GM18526 (cell line): Measurements from ENCODE around the gene PLET1.
A peak's percentile ranks its signal among the peaks of the same experiment; 100 is the strongest.

Experiments
- POLR2A ChIP-seq: IDR thresholded peaks from 3 replicates; pipeline ENCODE4 v1.6.1; 2011; ENCODE audit not compliant: insufficient read length; ENCODE audit errors: extremely low read depth

The PLET1 gene

DNA sequence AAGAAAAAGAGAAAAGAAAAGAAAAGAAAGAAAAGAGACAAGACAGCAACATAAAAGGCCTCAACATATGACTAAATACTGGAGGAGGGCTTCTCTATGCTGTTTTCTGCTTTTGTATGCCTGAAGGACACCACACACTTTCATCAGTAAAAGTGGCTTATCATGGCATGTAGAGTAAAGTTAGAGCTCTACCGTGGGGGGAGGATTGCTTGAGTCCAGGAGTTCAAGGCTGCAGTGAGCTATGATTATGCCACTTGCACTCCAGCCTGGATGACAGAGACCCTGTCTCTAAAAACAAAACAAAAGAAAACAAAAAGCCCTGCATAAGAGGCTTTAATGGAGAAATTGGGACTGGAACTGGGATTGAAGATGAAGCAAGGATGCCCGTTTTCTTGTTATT lies 28.7 kb downstream of the PLET1 start:
- no peak for TF ChIP-seq POLR2A

DNA sequence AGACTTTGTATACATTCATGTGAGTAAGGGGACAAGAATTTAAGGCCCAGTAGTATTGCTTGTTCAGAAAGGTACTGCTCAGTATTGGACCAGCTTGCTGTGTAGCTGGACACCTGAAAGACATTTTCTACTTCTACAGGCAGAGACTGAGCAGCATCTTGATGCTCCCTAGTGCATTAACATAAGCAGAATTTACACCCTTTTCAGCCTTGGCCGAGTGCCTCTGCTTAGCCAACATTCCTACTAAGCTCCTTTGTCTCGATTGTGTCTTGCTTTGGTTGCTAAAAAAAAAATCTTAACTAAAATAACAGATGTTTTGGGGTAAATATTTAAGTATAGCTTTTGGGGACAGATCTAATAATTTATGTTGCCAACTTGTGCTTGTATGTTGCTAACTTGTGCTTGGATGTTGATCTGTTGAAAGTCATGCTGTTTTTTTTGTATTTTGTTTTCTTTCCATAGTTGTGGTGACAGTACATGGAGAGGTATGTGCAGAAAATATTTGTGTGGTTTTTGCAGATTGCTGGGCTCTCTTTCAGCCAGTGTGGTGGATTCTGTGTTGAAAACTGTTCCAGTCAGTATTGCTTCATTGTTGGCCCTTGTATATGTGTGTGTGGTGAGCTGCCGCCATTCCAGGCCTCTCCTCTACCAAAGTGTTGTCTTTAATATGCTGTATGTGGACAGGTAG lies 30.8 kb downstream of the PLET1 start:
- no peak for TF ChIP-seq POLR2A

DNA sequence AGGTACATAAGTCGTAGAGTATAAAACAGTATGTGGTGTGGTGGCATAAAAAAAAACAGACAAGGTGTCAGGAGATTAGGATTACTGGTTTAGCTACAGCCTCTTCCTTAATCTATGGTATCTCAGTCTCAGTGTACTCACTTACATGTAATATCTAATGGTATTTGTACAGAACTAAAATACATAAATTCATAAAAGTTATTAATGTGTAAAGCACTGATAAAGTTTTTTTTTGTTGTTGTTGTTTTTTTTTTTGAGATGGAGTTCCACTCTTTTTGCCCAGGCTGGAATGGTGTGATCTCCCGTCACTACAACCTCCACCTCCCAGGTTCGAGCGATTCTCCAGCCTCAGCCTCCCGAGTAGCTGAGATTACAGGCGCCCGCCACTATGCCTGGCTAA lies 31.5 kb downstream of the PLET1 start:
- no peak for TF ChIP-seq POLR2A

DNA sequence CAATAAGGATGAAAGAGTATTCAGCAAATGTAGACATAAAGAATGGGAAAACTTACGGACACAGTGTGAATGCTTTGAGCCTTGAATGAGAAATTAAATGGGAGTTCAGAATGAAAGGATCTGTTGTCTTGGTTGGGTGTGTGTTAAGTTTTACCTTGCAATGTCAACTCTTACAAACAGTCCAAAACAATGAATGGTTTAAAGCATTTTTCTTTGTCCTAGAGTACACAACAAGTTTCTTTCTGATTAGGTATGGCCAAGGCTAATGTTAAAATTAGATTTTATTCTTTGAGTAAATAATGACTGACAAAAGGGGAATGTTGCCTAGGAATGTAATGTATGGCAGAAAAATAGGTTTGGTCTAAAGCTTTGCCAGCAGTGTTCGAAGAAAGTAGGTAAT lies 32.0 kb downstream of the PLET1 start:
- no peak for TF ChIP-seq POLR2A

DNA sequence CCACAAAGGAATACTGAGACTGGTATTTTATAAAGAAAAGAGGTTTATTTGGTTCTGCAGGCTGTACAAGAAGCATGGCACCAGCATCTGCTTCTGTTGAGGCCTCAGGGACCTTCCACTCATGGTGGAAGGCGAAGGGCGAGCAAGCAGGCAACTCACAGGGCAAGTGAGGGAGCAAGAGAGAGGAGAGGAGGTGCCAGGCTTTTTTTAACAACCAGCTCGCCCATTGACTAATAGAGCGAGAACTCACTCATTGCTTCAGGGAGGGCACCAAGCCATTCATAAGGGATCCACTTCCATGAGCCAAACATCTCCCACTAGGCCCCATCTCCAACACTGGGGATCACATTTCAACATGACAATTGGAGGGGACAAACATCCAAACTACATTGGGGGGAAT lies 33.2 kb downstream of the PLET1 start:
- no peak for TF ChIP-seq POLR2A

DNA sequence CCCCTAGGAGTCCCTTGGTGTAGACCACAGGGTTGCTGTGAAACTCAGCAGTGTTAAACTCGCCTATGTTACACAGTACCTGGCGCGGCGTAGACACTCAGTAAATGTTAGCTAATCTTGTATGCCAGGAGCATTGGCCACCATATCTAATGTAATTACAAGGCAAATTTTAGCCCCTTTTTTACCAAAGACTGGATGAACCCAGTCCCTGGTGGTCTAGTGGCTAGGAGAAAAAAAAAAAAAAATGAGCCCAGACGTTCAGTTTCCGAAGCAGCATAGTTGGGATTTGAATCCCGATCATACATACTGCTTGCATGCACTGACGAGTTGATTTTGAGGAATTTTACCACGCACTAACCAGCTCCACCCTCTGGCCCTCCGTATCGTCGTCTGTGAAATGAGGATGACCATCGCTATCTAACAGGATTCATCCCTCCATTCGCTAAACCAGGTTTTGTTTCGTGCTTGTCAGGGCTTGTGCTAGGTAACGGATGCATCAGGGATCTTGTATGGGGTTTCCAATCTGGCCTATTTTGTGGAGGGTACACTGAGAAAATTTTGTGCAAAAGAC lies 33.7 kb downstream of the PLET1 start:
- TF ChIP-seq POLR2A = no peak

DNA sequence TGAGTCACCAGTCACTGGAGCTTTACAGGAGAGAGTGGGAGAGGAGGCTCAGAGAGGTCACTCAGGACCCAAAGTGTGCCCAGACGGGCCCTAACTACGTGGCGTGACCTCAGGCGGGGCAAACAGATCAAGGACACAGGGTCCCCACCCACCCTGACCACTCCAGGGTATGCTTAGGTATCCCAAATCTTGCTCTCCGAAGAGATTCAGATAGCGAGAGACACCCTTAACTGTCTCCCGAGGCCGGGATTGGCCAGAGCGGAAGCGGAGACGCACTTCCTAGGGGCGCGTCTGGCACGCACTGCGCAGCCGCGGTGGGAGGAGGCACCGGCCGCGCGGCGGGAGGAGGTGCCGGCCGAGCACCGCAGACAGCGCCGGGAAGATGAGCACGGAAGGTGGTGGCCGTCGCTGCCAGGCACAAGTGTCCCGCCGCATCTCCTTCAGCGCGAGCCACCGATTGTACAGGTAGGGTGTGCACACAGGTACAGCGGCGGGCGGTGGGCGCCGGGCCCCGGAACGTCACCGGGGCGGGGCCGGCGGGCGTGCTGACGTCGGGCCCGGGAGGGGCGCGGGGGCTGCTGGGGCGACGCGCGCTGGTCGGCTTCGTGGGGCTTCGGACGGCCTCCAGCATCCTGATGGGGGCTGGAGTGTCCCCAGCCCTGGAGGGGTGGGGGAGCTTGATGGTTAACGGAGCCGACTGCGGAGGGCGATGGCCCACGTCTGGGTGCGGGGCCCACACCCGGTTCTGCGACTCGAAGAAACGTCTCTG lies 34.4 kb downstream of the PLET1 start, which contains the start of gene PTS:
Gene PTS (plus strand): TSS at position 367 of the 769 bp plus-strand sequence. CDS start 16 bp downstream, at position 383.
- peak; percentile 94 for TF ChIP-seq POLR2A

DNA sequence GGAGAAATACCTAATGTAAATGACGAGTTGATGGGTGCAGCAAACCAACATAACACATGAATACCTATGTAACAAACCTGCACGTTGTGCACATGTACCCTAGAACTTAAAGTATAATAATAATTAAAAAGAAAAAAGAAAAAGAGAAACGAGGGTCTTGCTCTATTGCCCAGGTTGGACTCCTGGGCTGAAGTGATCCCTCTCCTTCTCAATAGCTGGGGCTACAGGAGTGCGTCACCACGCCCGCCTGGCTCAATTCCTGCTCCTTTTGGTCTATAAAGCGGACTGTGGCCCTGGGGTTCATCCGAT lies 35.0 kb downstream of the PLET1 start:
- no peak for TF ChIP-seq POLR2A

DNA sequence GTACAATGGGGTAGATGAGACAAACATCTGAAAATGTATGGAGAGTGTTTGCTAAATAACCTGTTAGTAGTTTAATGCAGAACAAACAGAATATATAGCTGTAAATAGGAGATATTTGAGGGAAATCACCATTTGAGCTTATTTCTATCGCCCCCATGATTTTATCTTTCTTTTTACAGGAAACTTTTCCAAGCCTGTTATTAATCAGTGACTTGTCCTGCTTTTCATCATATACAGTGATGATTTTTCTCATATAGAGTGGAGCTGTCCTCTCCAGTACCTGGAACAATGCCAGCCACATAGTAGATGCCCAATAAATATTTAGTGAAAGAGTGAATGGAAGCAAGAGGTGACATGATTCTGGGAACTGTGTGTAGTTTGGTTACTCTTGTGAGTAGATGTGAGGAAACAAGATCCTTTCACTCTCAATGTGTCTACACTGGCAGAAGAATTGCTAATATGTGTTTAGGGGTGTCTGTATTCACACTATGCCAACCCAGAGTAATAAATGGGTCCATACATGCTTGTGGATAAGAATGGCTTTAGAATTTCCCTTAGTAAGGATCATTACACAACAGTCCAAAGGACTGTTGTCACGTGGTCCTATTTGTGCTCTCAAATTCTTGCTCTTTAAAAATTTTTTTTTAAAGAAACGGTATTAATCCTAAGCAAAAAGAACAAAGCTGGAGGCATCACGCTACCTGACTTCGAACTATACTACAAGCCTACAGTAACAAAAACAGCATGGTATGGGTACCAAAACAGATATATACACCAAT lies 36.7 kb downstream of the PLET1 start:
- no peak for TF ChIP-seq POLR2A

DNA sequence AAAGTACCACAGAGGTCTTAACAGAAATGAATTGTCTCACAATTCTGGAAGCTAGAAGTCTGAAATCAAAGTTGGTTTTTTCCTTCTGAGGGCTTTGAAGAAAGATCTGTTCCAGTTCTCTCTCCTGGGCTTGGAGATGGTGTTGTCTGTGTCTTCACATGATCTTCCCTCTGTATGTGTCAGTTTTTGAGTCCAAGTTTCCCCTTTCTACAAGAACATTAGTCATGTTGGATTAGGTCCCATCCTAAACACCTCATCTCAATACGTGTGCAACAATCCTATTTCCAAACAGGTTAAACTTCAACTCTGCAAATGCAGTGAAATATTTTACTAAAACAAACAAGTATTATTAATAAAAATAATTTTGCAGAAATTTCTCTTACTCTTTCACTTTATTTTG lies 37.5 kb downstream of the PLET1 start:
- no peak for TF ChIP-seq POLR2A

DNA sequence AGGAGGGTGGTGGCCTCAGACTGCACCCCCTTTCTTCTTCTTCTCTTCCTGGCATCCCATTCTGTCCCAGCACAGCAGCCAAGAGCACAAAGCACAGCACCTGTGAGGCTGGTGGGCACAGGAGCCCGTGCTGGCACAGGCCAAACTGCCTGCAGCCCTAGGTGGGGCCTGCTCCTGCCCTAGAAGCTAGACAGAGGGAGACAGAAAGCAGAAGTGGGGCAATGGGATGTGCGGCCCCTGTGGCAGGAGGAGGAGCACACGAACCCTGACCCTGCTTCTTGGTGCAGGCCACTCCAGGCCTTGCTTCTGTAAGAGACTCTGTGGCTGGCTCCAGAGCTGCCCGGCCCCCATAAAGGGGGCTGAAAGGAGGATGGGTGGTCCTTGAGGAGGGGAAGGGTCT lies 38.4 kb downstream of the PLET1 start:
- TF ChIP-seq POLR2A = no peak

DNA sequence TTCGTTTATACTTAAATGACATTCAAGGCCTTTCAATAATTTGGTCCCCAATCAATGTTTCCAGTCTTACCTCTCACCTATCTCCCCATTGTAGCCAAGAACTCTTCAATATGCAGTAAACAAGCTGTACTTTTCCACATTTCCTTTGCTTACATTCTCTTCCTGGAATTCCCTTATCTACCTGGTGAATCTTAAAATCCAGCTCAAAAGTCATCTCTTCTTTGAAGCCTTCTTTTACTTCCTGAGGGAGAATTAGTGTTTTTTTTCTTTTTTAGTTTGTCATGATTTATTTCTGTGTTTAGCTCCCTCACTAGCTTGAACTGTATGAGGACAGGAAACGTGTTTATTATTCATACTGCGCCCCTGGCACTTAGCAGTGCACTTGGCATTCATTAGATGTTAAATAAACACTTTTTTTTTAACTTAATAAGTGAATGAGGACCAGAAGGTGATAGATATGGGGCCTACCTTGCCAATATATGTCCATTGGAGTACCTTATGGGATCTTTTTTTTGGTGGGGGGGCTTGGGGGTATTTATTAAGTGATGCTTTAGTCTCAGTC lies 39.3 kb downstream of the PLET1 start:
- TF ChIP-seq POLR2A = no peak

DNA sequence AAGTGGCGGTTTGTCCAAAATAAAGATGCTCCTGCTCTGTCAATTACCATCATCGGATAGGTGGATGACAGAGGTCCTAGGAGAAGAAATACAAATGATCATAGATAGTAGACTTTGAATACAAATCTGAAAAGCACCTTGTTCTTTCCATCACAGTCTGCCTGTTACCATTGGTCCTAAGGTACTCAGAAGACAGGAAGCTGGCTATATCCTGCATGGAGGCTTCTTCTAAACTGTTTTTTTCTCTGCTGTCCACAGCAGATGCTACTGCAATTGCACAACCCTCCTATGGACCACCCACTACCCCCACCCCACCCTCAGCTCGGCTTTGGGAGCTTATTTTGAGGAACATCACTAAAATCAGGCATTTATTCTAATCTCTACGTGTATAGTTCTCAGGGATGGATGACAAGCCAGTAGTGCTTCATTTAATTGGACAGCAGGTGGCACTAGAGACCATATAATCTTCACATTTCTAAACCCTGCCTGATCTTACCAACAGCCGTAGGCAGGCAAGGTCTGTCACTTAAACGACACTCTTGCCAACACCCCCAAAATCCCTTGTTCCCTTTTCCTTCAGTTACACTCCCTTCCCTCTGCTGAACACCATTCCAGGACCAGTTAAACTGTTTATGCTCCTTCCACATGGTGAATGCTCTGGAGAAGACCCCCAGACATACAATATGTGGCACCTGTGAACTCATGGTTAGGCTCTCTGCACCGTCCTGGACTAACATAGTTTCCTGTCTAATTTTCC lies 41.0 kb downstream of the PLET1 start:
- no peak for TF ChIP-seq POLR2A

DNA sequence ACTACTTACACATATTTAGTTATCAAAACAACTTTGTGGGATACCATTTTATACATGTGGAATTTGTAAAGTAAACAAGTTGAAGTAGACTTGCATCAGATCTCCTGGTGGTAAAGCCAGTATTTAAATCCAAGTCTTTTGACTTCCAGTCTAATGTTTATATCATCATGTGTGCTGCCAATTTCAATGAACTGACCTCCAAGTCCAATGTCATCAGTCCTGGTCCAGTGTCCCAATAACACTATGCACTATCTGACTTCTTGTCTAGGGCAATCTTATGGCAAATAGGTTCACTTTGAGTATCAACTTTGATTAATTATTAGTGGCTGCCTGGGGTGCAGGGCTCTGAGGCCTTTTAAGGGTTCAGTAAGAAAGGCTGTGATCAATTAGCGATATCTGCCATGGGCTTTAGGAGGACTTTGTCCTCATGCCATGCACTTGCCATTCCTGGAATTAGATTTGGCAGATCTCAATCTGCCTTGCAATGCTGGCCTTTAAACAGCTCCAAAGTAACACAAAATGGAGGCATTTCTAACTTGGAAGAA lies 44.0 kb downstream of the PLET1 start:
- TF ChIP-seq POLR2A = no peak

DNA sequence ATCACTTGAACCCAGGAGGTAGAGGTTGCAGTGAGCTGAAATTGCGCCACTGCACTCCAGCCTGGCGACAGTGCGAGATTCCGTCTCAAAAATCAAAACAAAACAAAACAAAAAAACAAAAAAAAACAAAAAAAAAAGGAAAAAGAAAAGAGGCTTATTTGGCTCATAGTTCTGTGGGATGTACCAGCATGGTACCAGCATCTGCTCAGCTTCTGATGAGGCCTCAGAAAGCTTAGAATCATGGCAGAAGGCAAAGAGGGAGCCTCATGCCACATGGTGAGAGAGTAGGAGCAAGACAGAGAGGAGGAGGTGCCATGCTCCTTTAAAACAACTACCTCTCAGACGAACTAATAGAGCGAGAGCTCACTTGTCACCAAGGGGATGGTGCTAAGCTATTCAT lies 45.0 kb downstream of the PLET1 start:
- no peak for TF ChIP-seq POLR2A

DNA sequence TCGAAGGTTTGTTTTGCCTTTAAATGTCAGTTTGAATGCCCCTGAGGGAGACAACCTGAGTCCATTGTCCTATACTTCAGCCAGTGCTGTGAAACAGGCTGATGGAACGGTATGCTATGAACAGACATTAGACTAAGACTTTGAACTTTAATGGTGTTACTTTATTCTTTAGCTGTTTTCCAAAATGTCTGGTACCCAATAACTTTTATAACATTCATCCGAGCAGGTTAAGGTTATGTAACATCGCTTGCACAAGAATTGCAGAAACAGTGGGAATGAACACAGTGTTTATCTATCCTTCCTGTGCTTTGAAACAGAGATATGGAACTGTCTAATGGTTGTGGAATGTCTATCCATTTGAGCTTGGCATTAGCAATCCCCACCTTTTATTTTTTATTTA lies 46.9 kb downstream of the PLET1 start:
- TF ChIP-seq POLR2A = no peak
